Endothelial cell of umbilical vein (primary cell): ENCODE measurements around the gene ARF6. TPM values are rescaled to one million over a fixed set of nuclear protein-coding genes. Genes with fewer than 3 reads are reported as not detected.

ENCODE experiments used
- BruUV-seq: library from RNA; stranded (reverse); fragments of 400-500 nt; replicated peaks from 2 replicates; lab custom pipeline; 2021; lab: Mats Ljungman, UMichigan
- CTCF ChIA-PET: fragments of 300-600, 350-600 bp; sonication (Branson Sonifier 250); formaldehyde crosslinking; loops from one replicate; lab custom pipeline; 2021; ENCODE audit warnings: antibody characterized with exemption, inconsistent platforms; lab: Charles Lee
- POLR2A ChIA-PET: fragments of 300-600, 350-600 bp; sonication (Branson Sonifier 250); formaldehyde crosslinking; loops from one replicate; lab custom pipeline; 2021; ENCODE audit warnings: antibody characterized with exemption, inconsistent platforms; lab: Charles Lee
- DNase-seq: peaks from one replicate; pipeline ENCODE4 v3.0.0-alpha.2; 2011; ENCODE audit warnings: low read depth, low spot score
- FAIRE-seq: peaks from 2 replicates; lab custom pipeline; 2011; peaks lifted over from hg19 to GRCh38; lab: Jason Lieb, UNC
- H2AFZ ChIP-seq: 2 replicates; pipeline ENCODE4 v1.6.0; 2012; ENCODE audit warnings: low read depth, low read length, control low read depth, inconsistent platforms
- H3K27ac ChIP-seq: 2 replicates; pipeline ENCODE4 v1.5.1; 2011; ENCODE audit warnings: low read depth, mild to moderate bottlenecking, control low read depth, low read length, moderate library complexity; ENCODE audit not compliant: insufficient read depth
- H3K27me3 ChIP-seq, 2 experiments: 2 replicates each; pipeline versions ENCODE4 v1.6.0 to v1.6.1; 2011; ENCODE audit warnings: low read length in 2 of 2, mixed read lengths in 1 of 2; ENCODE audit not compliant: control insufficient read depth in 2 of 2, insufficient read depth in 2 of 2
- H3K36me3 ChIP-seq, 2 experiments: 2 replicates in 1 of 2; 3 replicates in 1 of 2; pipeline ENCODE4 v1.5.1; 2011; ENCODE audit warnings: low read length in 2 of 2, mild to moderate bottlenecking in 1 of 2, moderate library complexity in 1 of 2; ENCODE audit not compliant: control insufficient read depth in 2 of 2, insufficient read depth in 2 of 2; ENCODE audit errors: extremely low read depth in 1 of 2
- H3K4me1 ChIP-seq: 3 replicates; pipeline ENCODE4 v1.5.1; 2011; ENCODE audit warnings: mild to moderate bottlenecking, low read length; ENCODE audit not compliant: control insufficient read depth, insufficient read depth; ENCODE audit errors: extremely low read depth
- H3K4me2 ChIP-seq: 2 replicates; pipeline ENCODE4 v1.6.1; 2011; ENCODE audit warnings: low read length, control low read depth, mixed read lengths; ENCODE audit not compliant: insufficient read depth
- H3K4me3 ChIP-seq, 3 experiments: fragments of 200-600 bp in 1 of 3; sonication (generic), shearing (Covaris generic) in 1 of 3; replicated peaks in 1 of 3; 2 replicates each; pipeline ENCODE4 v1.5.1; 2011 to 2016; ENCODE audit warnings: control low read depth in 3 of 3, low read length in 3 of 3, mild to moderate bottlenecking in 2 of 3, inconsistent platforms in 1 of 3, low read depth in 1 of 3, moderate library complexity in 1 of 3; ENCODE audit not compliant: insufficient read depth in 1 of 3
- H3K79me2 ChIP-seq: 2 replicates; pipeline ENCODE4 v1.6.0; 2012; ENCODE audit warnings: low read length, inconsistent platforms; ENCODE audit not compliant: control insufficient read depth, insufficient read depth
- H3K9ac ChIP-seq: replicated peaks from 2 replicates; pipeline ENCODE3; 2011; ENCODE audit warnings: low read length, control low read depth; ENCODE audit not compliant: insufficient read depth; ENCODE audit errors: extremely low read depth
- H3K9me1 ChIP-seq: replicated peaks from 3 replicates; pipeline ENCODE4 v1.6.0; 2011; ENCODE audit warnings: mild to moderate bottlenecking, low read length; ENCODE audit not compliant: control insufficient read depth, insufficient read depth; ENCODE audit errors: extremely low read depth
- H3K9me3 ChIP-seq: replicated peaks from 2 replicates; pipeline ENCODE4 v1.5.1; 2012; ENCODE audit warnings: low read length, inconsistent platforms; ENCODE audit not compliant: control insufficient read depth, insufficient read depth
- H4K20me1 ChIP-seq: replicated peaks from 2 replicates; pipeline ENCODE3; 2011; ENCODE audit warnings: mild to moderate bottlenecking, low read length; ENCODE audit not compliant: control insufficient read depth, insufficient read depth; ENCODE audit errors: extremely low read depth
- EZH2 ChIP-seq: IDR thresholded peaks from 2 replicates; pipeline ENCODE4 v1.6.1; 2012; ENCODE audit warnings: borderline replicate concordance, low read depth, mild to moderate bottlenecking, moderate library complexity, low read length, inconsistent platforms; ENCODE audit not compliant: severe bottlenecking
- FOS ChIP-seq: IDR thresholded peaks from 2 replicates; pipeline ENCODE4 v1.6.1; 2011; ENCODE audit warnings: mild to moderate bottlenecking, low read length, moderate library complexity, borderline replicate concordance; ENCODE audit not compliant: insufficient read depth
- GATA2 ChIP-seq: IDR thresholded peaks from 2 replicates; pipeline ENCODE4 v1.7.0; 2011; ENCODE audit warnings: low read depth, mild to moderate bottlenecking, moderate library complexity, mixed read lengths, low read length; ENCODE audit not compliant: insufficient read length, insufficient read depth
- JUN ChIP-seq: IDR thresholded peaks from 2 replicates; pipeline ENCODE4 v1.6.1; 2011; ENCODE audit warnings: borderline replicate concordance, low read depth; ENCODE audit not compliant: insufficient read length, insufficient read depth
- MYC ChIP-seq: IDR thresholded peaks from one replicate; pipeline ENCODE4 v1.6.1; 2011; ENCODE audit warnings: mild to moderate bottlenecking, low read depth, low read length
- POLR2A ChIP-seq: IDR thresholded peaks from 2 replicates; pipeline ENCODE4 v1.6.1; 2012; ENCODE audit warnings: low read depth, mild to moderate bottlenecking, control low read depth, low read length
- POLR2AphosphoS5 ChIP-seq: IDR thresholded peaks from 2 replicates; pipeline ENCODE4 v1.6.1; 2012; ENCODE audit warnings: low read depth, mild to moderate bottlenecking, control low read depth, low read length, moderate library complexity; ENCODE audit not compliant: insufficient read depth
- dilution Hi-C: fragments of 300-500 bp; cut with MboI; formaldehyde crosslinking; loops from one replicate; pipeline ENCODE4 v1.15.0; 2019; ENCODE audit warnings: low sequenced_read_pairs; ENCODE audit not compliant: extremely low pct_ligation_motif_present
- intact Hi-C: fragments of 100-400 bp; cut with micrococcal nuclease; formaldehyde crosslinking; loops from one replicate; pipeline ENCODE4 v1.10.0; 2022
- polyA plus RNA-seq, 4 experiments: library from polyadenylated mRNA; depleted of rRNA in 3 of 4; stranded (reverse) in 3 of 4; unstranded in 1 of 4; fragments of >200 nt; gene quantifications; 2 replicates each; pipeline versions ENCODE4 v1.2.1 to v1.2.3, GENCODE V29; 2011 to 2012; ENCODE audit warnings: missing spikeins in 1 of 4
- total RNA-seq: library from RNA; stranded (reverse); gene quantifications from 2 replicates; pipeline ENCODE4 v1.2.3, GENCODE V29; 2021
- TF ChIP-seq, protein P1 (sequence below), 2 donors: IDR thresholded peaks; 1 replicate in 1 of 2; 2 replicates in 1 of 2; pipeline ENCODE4 v1.5.1; 2011; ENCODE audit warnings: low read length in 2 of 2, mild to moderate bottlenecking in 2 of 2, moderate library complexity in 2 of 2, control low read depth in 1 of 2, inconsistent platforms in 1 of 2, low read depth in 1 of 2; ENCODE audit not compliant: insufficient read depth in 1 of 2; ENCODE audit errors: extremely low read depth in 1 of 2
- TF ChIP-seq, protein P2 (sequence below): IDR thresholded peaks from 2 replicates; pipeline ENCODE4 v1.6.1; 2011; ENCODE audit not compliant: insufficient read depth, insufficient read length

ARF6 gene
- total and polyA plus RNA-seq, 2 donors (not counting 3 experiments of a cell fraction or from before 2014, with no cell fraction given) = 21.7 to 73.6 TPM

DNA sequence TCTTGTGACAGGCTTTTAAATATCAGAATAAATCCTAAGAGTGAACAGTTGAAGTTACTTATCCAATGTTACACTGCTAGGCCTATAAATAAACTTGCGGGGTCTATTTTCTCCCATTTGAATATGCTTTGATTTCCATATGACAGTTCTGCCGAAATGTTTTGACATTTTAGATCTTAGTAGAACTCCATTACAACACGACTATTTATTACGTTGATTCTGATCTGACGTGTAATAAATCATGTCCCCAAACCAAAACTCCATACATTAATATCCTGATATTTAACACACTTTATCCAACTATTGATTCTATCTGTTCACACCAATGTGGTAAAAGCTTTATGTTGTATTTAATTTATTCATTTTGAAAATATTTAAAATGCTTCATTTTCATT is 24.2 kb upstream of the ARF6 start:
- no peaks in the 10 kb centered on the region for H4K20me1 ChIP-seq
- H3K4me2 ChIP-seq = peak overlapping the region; percentile 98
- dilution Hi-C loops (loop anchor here (10.0 kb wide), 1 partner anchor 236 kb away; no protein-coding TSS in a partner anchor), intact Hi-C loops (loop anchor here (1.0 to 2.0 kb wide), 2 partner anchors 24 to 444 kb away; partner anchors contain the start of genes DMAC2L and L2HGDH)
- CTCF ChIA-PET = interaction anchor here (0.9 to 11.0 kb wide), 7 partner anchors 11 to 234 kb away, joined by 3 to 242 read pairs (median 8); partner anchors contain the start of genes ARF6 and NEMF
- H3K9ac ChIP-seq = peak overlapping the region; percentile 62
- POLR2A ChIA-PET = no interaction called here
- no TSS peak for BruUV-seq
- FAIRE-seq (no peak), DNase-seq (no peak)
- no peaks in the 10 kb centered on the region for H3K9me3 ChIP-seq
- TF ChIP-seq JUN (no peak), POLR2AphosphoS5 (no peak), GATA2 (no peak), FOS (no peak), POLR2A (no peak), MYC (no peak), EZH2 (no peak)
- TF ChIP-seq, protein P1, sequence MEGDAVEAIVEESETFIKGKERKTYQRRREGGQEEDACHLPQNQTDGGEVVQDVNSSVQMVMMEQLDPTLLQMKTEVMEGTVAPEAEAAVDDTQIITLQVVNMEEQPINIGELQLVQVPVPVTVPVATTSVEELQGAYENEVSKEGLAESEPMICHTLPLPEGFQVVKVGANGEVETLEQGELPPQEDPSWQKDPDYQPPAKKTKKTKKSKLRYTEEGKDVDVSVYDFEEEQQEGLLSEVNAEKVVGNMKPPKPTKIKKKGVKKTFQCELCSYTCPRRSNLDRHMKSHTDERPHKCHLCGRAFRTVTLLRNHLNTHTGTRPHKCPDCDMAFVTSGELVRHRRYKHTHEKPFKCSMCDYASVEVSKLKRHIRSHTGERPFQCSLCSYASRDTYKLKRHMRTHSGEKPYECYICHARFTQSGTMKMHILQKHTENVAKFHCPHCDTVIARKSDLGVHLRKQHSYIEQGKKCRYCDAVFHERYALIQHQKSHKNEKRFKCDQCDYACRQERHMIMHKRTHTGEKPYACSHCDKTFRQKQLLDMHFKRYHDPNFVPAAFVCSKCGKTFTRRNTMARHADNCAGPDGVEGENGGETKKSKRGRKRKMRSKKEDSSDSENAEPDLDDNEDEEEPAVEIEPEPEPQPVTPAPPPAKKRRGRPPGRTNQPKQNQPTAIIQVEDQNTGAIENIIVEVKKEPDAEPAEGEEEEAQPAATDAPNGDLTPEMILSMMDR (IDR thresholded peaks at IDR 0.05; ENCODE audit: extremely low read depth in 1 of 2, insufficient read depth in 1 of 2, low read depth in 1 of 2, low read length in 2 of 2) = no peak
- TF ChIP-seq, protein P2, sequence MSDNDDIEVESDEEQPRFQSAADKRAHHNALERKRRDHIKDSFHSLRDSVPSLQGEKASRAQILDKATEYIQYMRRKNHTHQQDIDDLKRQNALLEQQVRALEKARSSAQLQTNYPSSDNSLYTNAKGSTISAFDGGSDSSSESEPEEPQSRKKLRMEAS = no peak
- no peaks in the 10 kb centered on the region for H3K36me3 ChIP-seq
- peaks cover 12% of the 10 kb centered on the region for H3K4me1 ChIP-seq
- no peaks in the 10 kb centered on the region for H3K27me3 ChIP-seq
- no peaks in the 10 kb centered on the region for H3K79me2 ChIP-seq
- H2AFZ ChIP-seq = peak overlapping the region; percentile 78
- no peak overlapping the region for H3K27ac ChIP-seq
- H3K4me3 ChIP-seq = peak overlapping the region; percentile 38 to 69 (median 43)
- no peaks in the 10 kb centered on the region for H3K9me1 ChIP-seq
